Suprapubic skin (tissue), 4 donors: ENCODE measurements around the gene RAPGEF5.

Source experiments
- CTCF ChIP-seq, 2 donors: fragments of 200-600 bp in 1 of 2; fragments of 450-650 bp in 1 of 2; sonication (generic) in 1 of 2; IDR thresholded peaks; one replicate each; pipeline ENCODE4 v1.5.1; 2016 to 2019; ENCODE audit warnings: antibody characterized with exemption in 2 of 2, mild to moderate bottlenecking in 1 of 2, moderate library complexity in 1 of 2
- EP300 ChIP-seq: sonication (generic); formaldehyde crosslinking; IDR thresholded peaks from one replicate; pipeline ENCODE4 v1.6.1; 2017; ENCODE audit warnings: antibody characterized with exemption
- POLR2A ChIP-seq, 2 donors: fragments of 450-650 bp; IDR thresholded peaks; one replicate each; pipeline ENCODE4 v1.6.1; 2017; ENCODE audit warnings: antibody characterized with exemption in 2 of 2, mild to moderate bottlenecking in 2 of 2, moderate library complexity in 2 of 2
- POLR2AphosphoS5 ChIP-seq, 3 donors: sonication (generic); formaldehyde crosslinking; IDR thresholded peaks; one replicate each; pipeline ENCODE4 v1.6.1; 2017; ENCODE audit warnings: antibody characterized with exemption in 3 of 3

DNA sequence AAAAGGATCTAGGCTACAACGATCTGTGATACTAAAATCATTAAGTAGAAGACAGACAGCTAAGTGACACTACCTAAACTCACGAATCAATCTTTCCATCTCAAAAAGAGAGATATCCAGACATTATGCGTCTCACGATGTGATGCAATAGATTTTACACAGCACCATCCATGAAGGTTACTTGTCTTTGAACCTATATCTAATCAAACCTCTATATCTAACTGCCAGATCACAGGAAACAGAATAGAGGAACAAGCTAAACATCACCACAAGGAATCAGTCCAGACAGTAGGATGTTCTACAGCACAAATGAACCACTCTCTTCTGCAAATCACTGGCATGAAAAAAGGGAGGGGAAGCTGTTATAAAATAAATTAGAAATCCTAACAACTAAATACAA, 4.1 kb downstream of the RAPGEF5 start:
- no peak for TF ChIP-seq POLR2A (IDR thresholded peaks at IDR 0.05)
- TF ChIP-seq POLR2AphosphoS5 (IDR thresholded peaks at IDR 0.05) = no peak
- TF ChIP-seq CTCF (IDR thresholded peaks at IDR 0.05) = no peak
- TF ChIP-seq EP300 = no peak
